ENCODE data around the gene RGL3.
A peak's percentile ranks its signal among the peaks of the same experiment; 100 is the strongest.
"Not testable (repeated sequence)": the region's sequence is repeated elsewhere in the genome, so short reads cannot be mapped to it uniquely, and the experiment has no call there.

RGL3 gene

GRCh38 chr19:11450570-11451326, 31.6 kb upstream of the RGL3 start:
- DNase-seq (ENCODE audit: low read depth): no peak

GRCh38 chr19:11448923-11449554, 29.9 kb upstream of the RGL3 start:
- DNase-seq (ENCODE audit: low read depth): no peak

GRCh38 chr19:11448410-11448809, 29.3 kb upstream of the RGL3 start:
- DNase-seq (ENCODE audit: low read depth): no peak

GRCh38 chr19:11447347-11448262, 28.5 kb upstream of the RGL3 start:
- DNase-seq (ENCODE audit: low read depth): no peak

GRCh38 chr19:11446652-11447301, 27.7 kb upstream of the RGL3 start:
- no peak for DNase-seq (ENCODE audit: low read depth)

- no peak for DNase-seq (ENCODE audit: low read depth)
Observed at GRCh38 chr19:11446271-11446651, 27.1 kb upstream of the RGL3 start.

GRCh38 chr19:11445141-11445540, 26.0 kb upstream of the RGL3 start:
- no peak for DNase-seq (ENCODE audit: low read depth)

GRCh38 chr19:11444059-11444458, 24.9 kb upstream of the RGL3 start:
- DNase-seq (ENCODE audit: low read depth): no peak

GRCh38 chr19:11437955-11438354, 18.8 kb upstream of the RGL3 start:
- no peak for DNase-seq (ENCODE audit: low read depth)

GRCh38 chr19:11435833-11436313, 16.8 kb upstream of the RGL3 start:
- DNase-seq (ENCODE audit: low read depth): no peak

GRCh38 chr19:11435057-11435832, 16.1 kb upstream of the RGL3 start, which contains the start of the genes ODAD3 and PRKCSH:
ODAD3 (minus strand) TSS chr19:11435121; CDS start chr19:11435016, 105 bp downstream.
PRKCSH (plus strand) TSS chr19:11435635; CDS start chr19:11436118, 483 bp downstream.
- DNase-seq (ENCODE audit: low read depth): peak; percentile 98

GRCh38 chr19:11434703-11435056, 15.6 kb upstream of the RGL3 start:
- DNase-seq (ENCODE audit: low read depth): no peak

- DNase-seq (ENCODE audit: low read depth): not testable (repeated sequence)
Observed at GRCh38 chr19:11433526-11433925, 14.4 kb upstream of the RGL3 start.

- DNase-seq (ENCODE audit: low read depth): no peak
Observed at GRCh38 chr19:11426656-11427055, 7.5 kb upstream of the RGL3 start.

GRCh38 chr19:11425719-11426457, 6.8 kb upstream of the RGL3 start:
- no peak for DNase-seq (ENCODE audit: low read depth)

- no peak for DNase-seq (ENCODE audit: low read depth)
Observed at GRCh38 chr19:11423791-11424181, 4.7 kb upstream of the RGL3 start.

GRCh38 chr19:11423164-11423790, 4.2 kb upstream of the RGL3 start:
- DNase-seq (ENCODE audit: low read depth): no peak

GRCh38 chr19:11422163-11423065, 3.3 kb upstream of the RGL3 start:
- peak; percentile 14 for DNase-seq (ENCODE audit: low read depth)

Data from HS-27A (cell line).